Sigmoid colon (tissue), 7 donors: ENCODE measurements around the gene ATP6V1F. TPM values are rescaled to one million over a fixed set of nuclear protein-coding genes. Genes with fewer than 3 reads are reported as not detected.

Experiments
- DNase-seq: peaks from one replicate; pipeline ENCODE4 v3.0.0-alpha.2; 2019
- H3K27ac ChIP-seq, 4 donors: fragments of 200-600 bp; sonication (generic); one replicate each; pipeline ENCODE4 v1.5.1; 2016 to 2019; ENCODE audit warnings: mild to moderate bottlenecking in 1 of 4
- H3K27me3 ChIP-seq, 3 donors: fragments of 200-600 bp; sonication (generic); one replicate each; pipeline ENCODE4 v1.5.1; 2019; ENCODE audit warnings: mild to moderate bottlenecking in 1 of 3
- H3K36me3 ChIP-seq, 4 donors: fragments of 200-600 bp; sonication (generic); one replicate each; pipeline ENCODE4 v1.5.1; 2016 to 2019
- H3K4me1 ChIP-seq, 4 donors: fragments of 200-600 bp; sonication (generic); one replicate each; pipeline ENCODE4 v1.5.1; 2017 to 2019
- H3K4me3 ChIP-seq, 4 donors: fragments of 200-600 bp; sonication (generic); one replicate each; pipeline ENCODE4 v1.5.1; 2017 to 2019; ENCODE audit warnings: mild to moderate bottlenecking in 2 of 4, moderate library complexity in 1 of 4
- H3K9me3 ChIP-seq, 4 donors: fragments of 200-600 bp in 3 of 4; sonication (generic) in 3 of 4; one replicate each; pipeline versions ENCODE4 v1.5.1 to v1.6.1; 2013 to 2019
- CTCF ChIP-seq, 4 experiments: fragments of 450-650 bp in 3 of 4; fragments of 200-600 bp in 1 of 4; IDR thresholded peaks; one replicate each; pipeline ENCODE4 v1.5.1; 2016 to 2019; ENCODE audit warnings: antibody characterized with exemption in 4 of 4, mild to moderate bottlenecking in 3 of 4, moderate library complexity in 2 of 4
- EP300 ChIP-seq, 4 donors: sonication (generic); formaldehyde crosslinking; IDR thresholded peaks; one replicate each; pipeline ENCODE4 v1.6.1; 2017; ENCODE audit warnings: antibody characterized with exemption in 4 of 4
- POLR2A ChIP-seq, 2 donors: fragments of 450-650 bp; IDR thresholded peaks; one replicate each; pipeline ENCODE4 v1.6.1; 2016; ENCODE audit warnings: antibody characterized with exemption in 2 of 2, mild to moderate bottlenecking in 2 of 2, moderate library complexity in 2 of 2
- POLR2AphosphoS5 ChIP-seq, 4 donors: sonication (generic); formaldehyde crosslinking; IDR thresholded peaks; one replicate each; pipeline ENCODE4 v1.6.1; 2017; ENCODE audit warnings: antibody characterized with exemption in 4 of 4
- WGBS, 2 donors: extraction: QIAGEN DNeasy Blood & Tissue Kit; methylation state at CpG; one replicate each; pipeline ENCODE4 v1.1.7; 2013; 5-methylcytosine and 5-hydroxymethylcytosine counted together
- intact Hi-C: fragments of 100-400 bp; cut with DNase I; formaldehyde crosslinking; loops from one replicate; pipeline ENCODE4 v1.15.1; 2023
- polyA plus RNA-seq, 3 donors: library from polyadenylated mRNA; stranded (reverse); fragments of 200-250 nt; gene quantifications; one replicate each; pipeline ENCODE4 v1.2.3, GENCODE V29; 2013
- total RNA-seq, 4 donors: library from RNA; depleted of rRNA; stranded (reverse); fragments of >200 nt; gene quantifications; one replicate each; pipeline ENCODE4 v1.1.0, GENCODE V29; 2016
- donor health status: healthy with polysubstance abuse.
- donor health status: Bipolar disorder and iron deficiency.
- donor health status: healthy.

ATP6V1F gene
- total and polyA plus RNA-seq, 7 donors = 96.7 to 214 (median 138) TPM

- H3K4me3 ChIP-seq = no peak overlapping the region
- intact Hi-C loops = no loop called here
- peaks cover 17 to 76% (median 57%) of the 10 kb centered on the region in 3 donors for H3K27me3 ChIP-seq
- H3K9me3 ChIP-seq = no peaks in the 10 kb centered on the region
- H3K36me3 ChIP-seq = no peaks in the 10 kb centered on the region
- peaks cover 0 to 31% (median 29%) of the 10 kb centered on the region in 4 donors for H3K4me1 ChIP-seq
- WGBS, 2 donors = 76 to 87% methylated on average over 10 of the region's 10 CpGs
- H3K27ac ChIP-seq = no peak overlapping the region
- TF ChIP-seq EP300 (IDR thresholded peaks at IDR 0.05) (no peak), POLR2AphosphoS5 (IDR thresholded peaks at IDR 0.05) (no peak), CTCF (IDR thresholded peaks at IDR 0.05) (no peak), POLR2A (IDR thresholded peaks at IDR 0.05) (no peak)
- DNase-seq = peak; percentile 52
These were observed 51.4 kb downstream of the ATP6V1F start for GRCh38 chr7:128913870-128914565.

- Histone ChIP-seq H3K4me3 (no peak overlapping the region), H3K4me1 (peaks cover 0 to 26% (median 24%) of the 10 kb centered on the region in 4 donors), H3K27me3 (peaks cover 17 to 72% (median 56%) of the 10 kb centered on the region in 3 donors), H3K36me3 (no peaks in the 10 kb centered on the region), H3K27ac (no peak overlapping the region), H3K9me3 (no peaks in the 10 kb centered on the region)
- no peak for TF ChIP-seq EP300 (IDR thresholded peaks at IDR 0.05)
- TF ChIP-seq CTCF (IDR thresholded peaks at IDR 0.05) = no peak
- no peak for TF ChIP-seq POLR2A (IDR thresholded peaks at IDR 0.05)
- no peak for TF ChIP-seq POLR2AphosphoS5 (IDR thresholded peaks at IDR 0.05)
- WGBS, 2 donors = 38 to 40% methylated on average over 11 of the region's 11 CpGs
- intact Hi-C loops = no loop called here
- peak; percentile 60 for DNase-seq
These were observed 52.0 kb downstream of the ATP6V1F start for GRCh38 chr7:128914566-128915151.

GRCh38 chr7:128915271-128915819, 52.7 kb downstream of the ATP6V1F start:
- no peaks in the 10 kb centered on the region for H3K36me3 ChIP-seq
- H3K27ac ChIP-seq = no peak overlapping the region
- H3K9me3 ChIP-seq = no peaks in the 10 kb centered on the region
- intact Hi-C loops = no loop called here
- DNase-seq = peak; percentile 47
- TF ChIP-seq CTCF (IDR thresholded peaks at IDR 0.05) = no peak
- no peak for TF ChIP-seq EP300 (IDR thresholded peaks at IDR 0.05)
- no peak for TF ChIP-seq POLR2AphosphoS5 (IDR thresholded peaks at IDR 0.05)
- TF ChIP-seq POLR2A (IDR thresholded peaks at IDR 0.05) = no peak
- H3K27me3 ChIP-seq = peaks cover 13 to 65% (median 49%) of the 10 kb centered on the region in 3 donors
- peak overlapping the region in 3 of 4 donors; percentile 17 to 36 (median 30) for H3K4me3 ChIP-seq
- 4 to 10% methylated on average over 33 to 34 of the region's 34 CpGs for WGBS, 2 donors
- H3K4me1 ChIP-seq = peaks cover 0 to 19% (median 17%) of the 10 kb centered on the region in 4 donors

Other genes starting within 250 kb of the ATP6V1F start
- 1 to 10 TPM in 3 of 4 donors, under 1 TPM in 1; 0.49 to 3.0 (median 2.3) TPM for gene GARIN1A, start 190.6 kb upstream of the ATP6V1F start, total RNA-seq
- gene GARIN1A, start 190.6 kb upstream of the ATP6V1F start, polyA plus RNA-seq = under 1 TPM in 1 of 3 donors, not detected in 2; 0.87 TPM
- 100 to 1,000 TPM; 153 to 250 (median 198) TPM for gene CALU, start 123.5 kb upstream of the ATP6V1F start, total RNA-seq
- 10 to 100 TPM; 14.4 to 38.7 (median 23.1) TPM for gene CALU, start 123.5 kb upstream of the ATP6V1F start, polyA plus RNA-seq
- gene OPN1SW, start 87.1 kb upstream of the ATP6V1F start, total RNA-seq = not detected
- gene OPN1SW, start 87.1 kb upstream of the ATP6V1F start, polyA plus RNA-seq = not detected
- gene CCDC136, start 70.9 kb upstream of the ATP6V1F start, total RNA-seq = 10 to 100 TPM; 19.9 to 53.7 (median 23.7) TPM
- gene CCDC136, start 70.9 kb upstream of the ATP6V1F start, polyA plus RNA-seq = 1 to 10 TPM in 2 of 3 donors, not detected in 1; 2.4 to 2.8 TPM
- 100 to 1,000 TPM in 3 of 4 donors, 10 to 100 TPM in 1; 95.3 to 489 (median 242) TPM for gene FLNC, start 32.5 kb upstream of the ATP6V1F start, total RNA-seq
- gene FLNC, start 32.5 kb upstream of the ATP6V1F start, polyA plus RNA-seq = 10 to 100 TPM in 1 of 3 donors, 1 to 10 TPM in 1, under 1 TPM in 1; 0.69 to 12.6 (median 5.4) TPM
- gene KCP, start 47.9 kb downstream of the ATP6V1F start, total RNA-seq = under 1 TPM in 3 of 4 donors, not detected in 1; 0.14 to 0.36 (median 0.28) TPM
- under 1 TPM in 1 of 3 donors, not detected in 2; 0.42 TPM for gene KCP, start 47.9 kb downstream of the ATP6V1F start, polyA plus RNA-seq
- gene IRF5, start 75.1 kb downstream of the ATP6V1F start, total RNA-seq = 10 to 100 TPM in 1 of 4 donors, 1 to 10 TPM in 3; 6.0 to 15.3 (median 8.1) TPM
- 10 to 100 TPM in 1 of 3 donors, 1 to 10 TPM in 2; 4.6 to 11.3 (median 4.8) TPM for gene IRF5, start 75.1 kb downstream of the ATP6V1F start, polyA plus RNA-seq
- gene TNPO3, start 192.3 kb downstream of the ATP6V1F start, total RNA-seq = 10 to 100 TPM; 35.2 to 40.5 (median 35.9) TPM
- 10 to 100 TPM; 13.2 to 23.8 (median 16.0) TPM for gene TNPO3, start 192.3 kb downstream of the ATP6V1F start, polyA plus RNA-seq